ENCODE data around the gene MTHFR. TPM values are rescaled to one million over a fixed set of nuclear protein-coding genes. Genes with fewer than 3 reads are reported as not detected.

MTHFR gene
- polyA plus RNA-seq, 1 of the 3 experiments (the other 2 are of a cell fraction) = 5.3 TPM

- DNase-seq = no peak
- no peaks in the 10 kb centered on the region; a peak in 1 of 4 replicates for H3K4me1 ChIP-seq (ENCODE audit: control insufficient read depth in 1 of 2, insufficient read depth in 2 of 2, low read depth in 1 of 2, low read length in 1 of 2)
- no peaks in the 10 kb centered on the region for H3K79me2 ChIP-seq (ENCODE audit: insufficient read depth)
- H3K9me2 ChIP-seq = no peaks in the 10 kb centered on the region
- H3K9me3 ChIP-seq = no peaks in the 10 kb centered on the region
- TF ChIP-seq EP300 (IDR thresholded peaks at IDR 0.05; ENCODE audit: borderline replicate concordance in 1 of 2, low read depth in 1 of 2, low read length in 1 of 2) (no peak), GABPA (IDR thresholded peaks at IDR 0.05; ENCODE audit: low read depth) (no peak), ELF1 (IDR thresholded peaks at IDR 0.05) (no peak), NFIC (IDR thresholded peaks at IDR 0.05; ENCODE audit: borderline replicate concordance) (no peak), RFX5 (IDR thresholded peaks at IDR 0.05; ENCODE audit: low read length) (no peak), FOXM1 (IDR thresholded peaks at IDR 0.05; ENCODE audit: low read depth) (no peak), MXI1 (IDR thresholded peaks at IDR 0.05; ENCODE audit: low read depth, low read length) (no peak)
- TF ChIP-seq, protein P1, sequence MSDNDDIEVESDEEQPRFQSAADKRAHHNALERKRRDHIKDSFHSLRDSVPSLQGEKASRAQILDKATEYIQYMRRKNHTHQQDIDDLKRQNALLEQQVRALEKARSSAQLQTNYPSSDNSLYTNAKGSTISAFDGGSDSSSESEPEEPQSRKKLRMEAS (IDR thresholded peaks at IDR 0.05; ENCODE audit: low read depth) = no peak
- TF ChIP-seq, protein P2, sequence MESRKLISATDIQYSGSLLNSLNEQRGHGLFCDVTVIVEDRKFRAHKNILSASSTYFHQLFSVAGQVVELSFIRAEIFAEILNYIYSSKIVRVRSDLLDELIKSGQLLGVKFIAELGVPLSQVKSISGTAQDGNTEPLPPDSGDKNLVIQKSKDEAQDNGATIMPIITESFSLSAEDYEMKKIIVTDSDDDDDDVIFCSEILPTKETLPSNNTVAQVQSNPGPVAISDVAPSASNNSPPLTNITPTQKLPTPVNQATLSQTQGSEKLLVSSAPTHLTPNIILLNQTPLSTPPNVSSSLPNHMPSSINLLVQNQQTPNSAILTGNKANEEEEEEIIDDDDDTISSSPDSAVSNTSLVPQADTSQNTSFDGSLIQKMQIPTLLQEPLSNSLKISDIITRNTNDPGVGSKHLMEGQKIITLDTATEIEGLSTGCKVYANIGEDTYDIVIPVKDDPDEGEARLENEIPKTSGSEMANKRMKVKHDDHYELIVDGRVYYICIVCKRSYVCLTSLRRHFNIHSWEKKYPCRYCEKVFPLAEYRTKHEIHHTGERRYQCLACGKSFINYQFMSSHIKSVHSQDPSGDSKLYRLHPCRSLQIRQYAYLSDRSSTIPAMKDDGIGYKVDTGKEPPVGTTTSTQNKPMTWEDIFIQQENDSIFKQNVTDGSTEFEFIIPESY (IDR thresholded peaks at IDR 0.05; ENCODE audit: borderline replicate concordance, low read depth) = no peak
- POLR2A ChIA-PET = no interaction called here
- H2AFZ ChIP-seq (ENCODE audit: low read depth) = no peak overlapping the region
- H3F3A ChIP-seq (replicated peaks; ENCODE audit: insufficient read depth) = no peaks in the 10 kb centered on the region
- H3K4me3 ChIP-seq (ENCODE audit: low read depth in 2 of 2, low read length in 1 of 2) = no peak overlapping the region
- no peak overlapping the region for H3K9ac ChIP-seq
- no peaks in the 10 kb centered on the region for H3K27me3 ChIP-seq (ENCODE audit: insufficient read depth)
- H3K36me3 ChIP-seq (replicated peaks in 1 of 2; ENCODE audit: control insufficient read depth in 1 of 2, insufficient read depth in 2 of 2, low read length in 1 of 2) = no peaks in the 10 kb centered on the region
- CTCF ChIA-PET = interaction anchor here (0.6 kb wide), 1 partner anchor 9 kb away, joined by 3 read pairs; no protein-coding TSS in a partner anchor
- H3K27ac ChIP-seq (ENCODE audit: low read depth in 2 of 2, low read length in 1 of 2) = no peak overlapping the region
- H3K4me2 ChIP-seq = no peak overlapping the region
- H4K20me1 ChIP-seq (ENCODE audit: insufficient read depth) = no peaks in the 10 kb centered on the region
- WGBS (ENCODE audit: low lambda C conversion rate) = 74% methylated on average over 1 of the region's 1 CpG
Observed at GRCh38 chr1:11757047-11757446, 48.7 kb downstream of the MTHFR start.

DNA sequence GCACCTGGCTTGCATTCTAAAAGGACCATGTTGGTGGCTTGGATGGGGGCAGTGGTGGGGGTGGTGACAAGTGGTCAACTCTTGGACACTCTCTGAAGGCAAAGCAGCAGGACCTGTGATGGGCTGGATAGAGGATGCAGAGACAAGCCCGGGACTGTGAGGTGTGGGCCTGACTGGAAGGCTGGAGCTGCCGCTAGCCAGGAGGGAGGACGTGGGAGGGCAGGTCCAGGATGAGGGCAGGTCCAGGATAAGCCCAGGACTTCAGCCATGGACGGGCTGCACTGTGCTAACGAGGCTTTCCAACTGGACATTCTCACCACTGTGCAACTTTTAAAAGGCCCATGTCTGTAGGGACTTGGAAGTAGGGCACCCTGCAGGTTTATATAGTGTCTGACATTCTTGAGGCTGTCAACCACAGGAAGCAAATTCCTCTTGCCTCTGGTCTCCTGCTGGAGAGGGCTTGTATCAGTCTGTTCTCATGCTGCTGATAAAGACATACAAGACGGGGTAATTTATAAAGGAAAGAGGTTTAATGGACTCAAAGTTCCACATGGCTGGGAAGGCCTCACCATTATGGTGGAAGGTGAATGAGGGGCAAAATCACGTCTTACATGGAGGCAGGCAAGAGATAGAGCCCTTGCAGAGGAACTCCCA lies 52.1 kb downstream of the MTHFR start:
- Histone ChIP-seq H3K27ac (ENCODE audit: low read depth in 2 of 2, low read length in 1 of 2) (no peak overlapping the region), H2AFZ (ENCODE audit: low read depth) (no peak overlapping the region), H3K27me3 (ENCODE audit: insufficient read depth) (no peaks in the 10 kb centered on the region), H3K9me2 (no peaks in the 10 kb centered on the region), H3K4me3 (ENCODE audit: low read depth in 2 of 2, low read length in 1 of 2) (no peak overlapping the region), H3K9me3 (no peaks in the 10 kb centered on the region), H3K79me2 (ENCODE audit: insufficient read depth) (no peaks in the 10 kb centered on the region), H3F3A (replicated peaks; ENCODE audit: insufficient read depth) (no peaks in the 10 kb centered on the region), H3K4me1 (ENCODE audit: control insufficient read depth in 1 of 2, insufficient read depth in 2 of 2, low read depth in 1 of 2, low read length in 1 of 2) (no peaks in the 10 kb centered on the region; a peak in 1 of 4 replicates), H3K4me2 (no peak overlapping the region), H3K36me3 (replicated peaks in 1 of 2; ENCODE audit: control insufficient read depth in 1 of 2, insufficient read depth in 2 of 2, low read length in 1 of 2) (peaks cover 0 to 9% of the 10 kb centered on the region in 2 experiments), H3K9ac (no peak overlapping the region), H4K20me1 (ENCODE audit: insufficient read depth) (no peaks in the 10 kb centered on the region)
- WGBS (ENCODE audit: low lambda C conversion rate) = 80% methylated on average over 7 of the region's 7 CpGs
- POLR2A ChIA-PET = no interaction called here
- DNase-seq = no peak
- TF ChIP-seq RAD21 (IDR thresholded peaks at IDR 0.05; ENCODE audit: low read length) (no peak), TAF1 (IDR thresholded peaks at IDR 0.05; ENCODE audit: borderline replicate concordance, low read depth, low read length) (no peak), FOSL2 (IDR thresholded peaks at IDR 0.05; ENCODE audit: borderline replicate concordance, low read depth) (no peak), RXRA (IDR thresholded peaks at IDR 0.05; ENCODE audit: borderline replicate concordance, low read depth) (no peak), SMC3 (IDR thresholded peaks at IDR 0.05; ENCODE audit: low read depth, low read length) (no peak), TEAD4 (IDR thresholded peaks at IDR 0.05; ENCODE audit: borderline replicate concordance, insufficient read depth) (no peak), EZH2phosphoT487 (IDR thresholded peaks at IDR 0.05; ENCODE audit: borderline replicate concordance, low read depth) (no peak), ELF1 (IDR thresholded peaks at IDR 0.05) (no peak)
- TF ChIP-seq, protein P3, sequence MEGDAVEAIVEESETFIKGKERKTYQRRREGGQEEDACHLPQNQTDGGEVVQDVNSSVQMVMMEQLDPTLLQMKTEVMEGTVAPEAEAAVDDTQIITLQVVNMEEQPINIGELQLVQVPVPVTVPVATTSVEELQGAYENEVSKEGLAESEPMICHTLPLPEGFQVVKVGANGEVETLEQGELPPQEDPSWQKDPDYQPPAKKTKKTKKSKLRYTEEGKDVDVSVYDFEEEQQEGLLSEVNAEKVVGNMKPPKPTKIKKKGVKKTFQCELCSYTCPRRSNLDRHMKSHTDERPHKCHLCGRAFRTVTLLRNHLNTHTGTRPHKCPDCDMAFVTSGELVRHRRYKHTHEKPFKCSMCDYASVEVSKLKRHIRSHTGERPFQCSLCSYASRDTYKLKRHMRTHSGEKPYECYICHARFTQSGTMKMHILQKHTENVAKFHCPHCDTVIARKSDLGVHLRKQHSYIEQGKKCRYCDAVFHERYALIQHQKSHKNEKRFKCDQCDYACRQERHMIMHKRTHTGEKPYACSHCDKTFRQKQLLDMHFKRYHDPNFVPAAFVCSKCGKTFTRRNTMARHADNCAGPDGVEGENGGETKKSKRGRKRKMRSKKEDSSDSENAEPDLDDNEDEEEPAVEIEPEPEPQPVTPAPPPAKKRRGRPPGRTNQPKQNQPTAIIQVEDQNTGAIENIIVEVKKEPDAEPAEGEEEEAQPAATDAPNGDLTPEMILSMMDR (IDR thresholded peaks at IDR 0.05) = no peak
- TF ChIP-seq, protein P1 (IDR thresholded peaks at IDR 0.05; ENCODE audit: low read depth) = no peak
- CTCF ChIA-PET = interaction anchor here (1.1 kb wide), 2 partner anchors 34 to 89 kb away, joined by 3 read pairs; partner anchors contain the start of gene FBXO6

Data from SK-N-SH (cell line).